NT2/D1 (cell line): ENCODE results near the gene KCNG1.

ENCODE experiments used
- YY1 ChIP-seq: IDR thresholded peaks from 2 replicates; pipeline ENCODE4 v1.6.1; 2011; ENCODE audit not compliant: insufficient read length, insufficient read depth
- ZNF274 ChIP-seq: IDR thresholded peaks from 2 replicates; pipeline ENCODE4 v1.6.1; 2011; ENCODE audit warnings: mild to moderate bottlenecking, low read depth, low read length

GRCh38 chr20:51029556-51029955 lies 6.6 kb upstream of the KCNG1 start:
- TF ChIP-seq ZNF274: no peak
- no peak for TF ChIP-seq YY1
